Chondrocyte (in vitro differentiated cells): Measurements from ENCODE around the gene DDX6. TPM values are rescaled to one million over a fixed set of nuclear protein-coding genes. Genes with fewer than 3 reads are reported as not detected.

Source experiments
- DNase-seq: peaks from one replicate; pipeline ENCODE4 v3.0.0; 2021; ENCODE audit warnings: mixed read lengths, low spot score
- H3K27ac Mint-ChIP-seq: one replicate; pipeline ENCODE4 v1.8.0; 2021; ENCODE audit warnings: mild to moderate bottlenecking, moderate library complexity, mixed read lengths; ENCODE audit not compliant: unreplicated experiment
- H3K27me3 Mint-ChIP-seq: 2 replicates; pipeline ENCODE4 v1.8.0; 2021; ENCODE audit warnings: low read depth, mixed read lengths
- H3K36me3 Mint-ChIP-seq: 2 replicates; pipeline ENCODE4 v1.8.0; 2021; ENCODE audit warnings: low read depth, mixed read lengths
- H3K4me1 Mint-ChIP-seq: 2 replicates; pipeline ENCODE4 v1.8.0; 2021; ENCODE audit warnings: low read depth, mild to moderate bottlenecking, mixed read lengths
- H3K4me3 Mint-ChIP-seq: one replicate; pipeline ENCODE4 v1.8.0; 2021; ENCODE audit warnings: mild to moderate bottlenecking, moderate library complexity, mixed read lengths; ENCODE audit not compliant: unreplicated experiment
- H3K9me3 Mint-ChIP-seq: 2 replicates; pipeline ENCODE4 v1.8.0; 2021; ENCODE audit warnings: low read depth, mixed read lengths
- CTCF ChIP-seq: fragments of 200-600 bp; sonication (generic); IDR thresholded peaks from 2 replicates; pipeline ENCODE4 v1.5.0; 2021; ENCODE audit warnings: antibody characterized with exemption, mild to moderate bottlenecking, moderate library complexity
- total RNA-seq: library from RNA; stranded (reverse); gene quantifications from 3 replicates; pipeline ENCODE4 v1.2.1, GENCODE V29; 2021

DDX6 gene
- total RNA-seq, 1 donor from 2014 or later: 136 TPM

- H3K27ac Mint-ChIP-seq: no peak overlapping the region
- DNase-seq: no peak
- no peak for TF ChIP-seq CTCF
Measured at GRCh38 chr11:118746988-118747585, 43.9 kb downstream of the DDX6 start.

GRCh38 chr11:118744046-118744445 is 46.9 kb downstream of the DDX6 start:
- no peak for TF ChIP-seq CTCF
- H3K36me3 Mint-ChIP-seq: peaks cover 2% of the 10 kb centered on the region
- no peaks in the 10 kb centered on the region for H3K4me1 Mint-ChIP-seq
- H3K27ac Mint-ChIP-seq: no peak overlapping the region
- no peak overlapping the region for H3K4me3 Mint-ChIP-seq
- no peaks in the 10 kb centered on the region for H3K27me3 Mint-ChIP-seq
- no peak for DNase-seq
- no peaks in the 10 kb centered on the region for H3K9me3 Mint-ChIP-seq

More at GRCh38 chr11:118746988-118747585, 43.9 kb downstream of the DDX6 start:
- Mint-ChIP-seq H3K9me3 (no peaks in the 10 kb centered on the region), H3K27me3 (no peaks in the 10 kb centered on the region), H3K4me3 (no peak overlapping the region), H3K4me1 (no peaks in the 10 kb centered on the region), H3K36me3 (peaks cover 22% of the 10 kb centered on the region)

GRCh38 chr11:118742304-118742703 is 48.7 kb downstream of the DDX6 start:
- Mint-ChIP-seq H3K9me3 (peaks cover 5% of the 10 kb centered on the region), H3K36me3 (peaks cover 3% of the 10 kb centered on the region), H3K27ac (no peak overlapping the region), H3K4me1 (no peaks in the 10 kb centered on the region), H3K4me3 (no peak overlapping the region), H3K27me3 (peaks cover 3% of the 10 kb centered on the region)
- DNase-seq: no peak
- TF ChIP-seq CTCF: no peak

- H3K36me3 Mint-ChIP-seq: peaks cover 3% of the 10 kb centered on the region
- H3K4me1 Mint-ChIP-seq: no peaks in the 10 kb centered on the region
- peaks cover 5% of the 10 kb centered on the region for H3K9me3 Mint-ChIP-seq
- no peak overlapping the region for H3K27ac Mint-ChIP-seq
- DNase-seq: no peak
- H3K4me3 Mint-ChIP-seq: no peak overlapping the region
- peaks cover 3% of the 10 kb centered on the region for H3K27me3 Mint-ChIP-seq
- no peak for TF ChIP-seq CTCF
Measured at GRCh38 chr11:118740892-118741291, 50.1 kb downstream of the DDX6 start.

GRCh38 chr11:118735203-118735602 is 55.8 kb downstream of the DDX6 start:
- H3K36me3 Mint-ChIP-seq: peaks cover 5% of the 10 kb centered on the region
- no peak overlapping the region for H3K4me3 Mint-ChIP-seq
- H3K4me1 Mint-ChIP-seq: no peaks in the 10 kb centered on the region
- DNase-seq: no peak
- peaks cover 5% of the 10 kb centered on the region for H3K9me3 Mint-ChIP-seq
- H3K27ac Mint-ChIP-seq: no peak overlapping the region
- TF ChIP-seq CTCF: no peak
- peaks cover 21% of the 10 kb centered on the region for H3K27me3 Mint-ChIP-seq
